ENCODE data around the gene ARL6IP5. TPM values are rescaled to one million over a fixed set of nuclear protein-coding genes. Genes with fewer than 3 reads are reported as not detected.
A peak's percentile ranks its signal among the peaks of the same experiment; 100 is the strongest.

The ARL6IP5 gene
- polyA plus RNA-seq, 3 donors, result 69.3 to 458 (median 430) TPM

DNA sequence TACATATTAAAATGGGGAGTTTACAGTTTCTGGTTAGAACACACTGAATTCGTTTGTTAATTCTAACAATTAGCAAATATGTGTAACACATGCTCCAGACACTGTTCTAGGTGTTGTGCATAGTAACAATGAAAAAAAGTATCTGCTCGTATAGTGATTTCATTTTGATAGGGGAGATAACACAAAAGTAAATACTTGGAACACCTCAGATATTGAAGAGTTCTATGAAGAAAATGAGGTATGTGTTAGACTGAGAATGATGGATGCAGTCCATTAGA, 25.9 kb upstream of the ARL6IP5 start:
- H3K36me3 Mint-ChIP-seq, result peaks cover 64 to 91% of the 10 kb centered on the region in 2 donors
- TF ChIP-seq, protein P1, sequence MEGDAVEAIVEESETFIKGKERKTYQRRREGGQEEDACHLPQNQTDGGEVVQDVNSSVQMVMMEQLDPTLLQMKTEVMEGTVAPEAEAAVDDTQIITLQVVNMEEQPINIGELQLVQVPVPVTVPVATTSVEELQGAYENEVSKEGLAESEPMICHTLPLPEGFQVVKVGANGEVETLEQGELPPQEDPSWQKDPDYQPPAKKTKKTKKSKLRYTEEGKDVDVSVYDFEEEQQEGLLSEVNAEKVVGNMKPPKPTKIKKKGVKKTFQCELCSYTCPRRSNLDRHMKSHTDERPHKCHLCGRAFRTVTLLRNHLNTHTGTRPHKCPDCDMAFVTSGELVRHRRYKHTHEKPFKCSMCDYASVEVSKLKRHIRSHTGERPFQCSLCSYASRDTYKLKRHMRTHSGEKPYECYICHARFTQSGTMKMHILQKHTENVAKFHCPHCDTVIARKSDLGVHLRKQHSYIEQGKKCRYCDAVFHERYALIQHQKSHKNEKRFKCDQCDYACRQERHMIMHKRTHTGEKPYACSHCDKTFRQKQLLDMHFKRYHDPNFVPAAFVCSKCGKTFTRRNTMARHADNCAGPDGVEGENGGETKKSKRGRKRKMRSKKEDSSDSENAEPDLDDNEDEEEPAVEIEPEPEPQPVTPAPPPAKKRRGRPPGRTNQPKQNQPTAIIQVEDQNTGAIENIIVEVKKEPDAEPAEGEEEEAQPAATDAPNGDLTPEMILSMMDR (IDR thresholded peaks at IDR 0.05), result no peak
- Histone ChIP-seq H4K20me1 (ENCODE audit: insufficient read depth, low read length) (peaks cover 19% of the 10 kb centered on the region), H3K9ac (ENCODE audit: insufficient read depth, low read length, poor library complexity, severe bottlenecking) (no peak overlapping the region), H2AFZ (ENCODE audit: insufficient read depth, low read depth, low read length, poor library complexity, severe bottlenecking) (no peak overlapping the region), H3K27ac (ENCODE audit: low read depth in 1 of 2, low read length in 2 of 2) (peak overlapping the region in 1 of 2 donors; percentile 64), H3K27me3 (ENCODE audit: control insufficient read depth in 2 of 2, insufficient read depth in 2 of 2, low read length in 2 of 2) (no peaks in the 10 kb centered on the region), H3K4me1 (ENCODE audit: control insufficient read depth in 1 of 2, insufficient read depth in 2 of 2, low read length in 2 of 2) (peaks cover 8 to 13% of the 10 kb centered on the region in 2 donors), H3K4me3 (replicated peaks in 1 of 3; ENCODE audit: low read depth in 2 of 3, low read length in 3 of 3) (no peak overlapping the region), H3K9me3 (replicated peaks in 1 of 2; ENCODE audit: control insufficient read depth in 1 of 2, insufficient read depth in 1 of 2, low read length in 2 of 2) (no peaks in the 10 kb centered on the region), H3K36me3 (replicated peaks in 1 of 2; ENCODE audit: control insufficient read depth in 1 of 2, insufficient read depth in 2 of 2, low read length in 2 of 2) (peaks cover 84 to 99% of the 10 kb centered on the region in 2 donors), H3K4me2 (replicated peaks; ENCODE audit: extremely low read depth, low read length, poor library complexity, severe bottlenecking) (no peak overlapping the region), H3K79me2 (ENCODE audit: insufficient read depth, low read length) (peaks cover 10% of the 10 kb centered on the region)
- no peak overlapping the region for H3K4me3 Mint-ChIP-seq
- H3K27me3 Mint-ChIP-seq (ENCODE audit: low read depth in 3 of 3), result peaks cover 0 to 1% (median 0%) of the 10 kb centered on the region in 3 donors
- peaks cover 13% of the 10 kb centered on the region for H3K4me1 Mint-ChIP-seq
- peak overlapping the region in 5 of 7 donors; percentile 52 to 87 (median 70) for H3K27ac Mint-ChIP-seq
- no peaks in the 10 kb centered on the region for H3K9me3 Mint-ChIP-seq
- DNase-seq, result no peak
- 100% methylated on average over 1 of the region's 2 CpGs for WGBS (ENCODE audit: insufficient coverage)
- intact Hi-C loops (cut with micrococcal nuclease), result no loop called here

DNA sequence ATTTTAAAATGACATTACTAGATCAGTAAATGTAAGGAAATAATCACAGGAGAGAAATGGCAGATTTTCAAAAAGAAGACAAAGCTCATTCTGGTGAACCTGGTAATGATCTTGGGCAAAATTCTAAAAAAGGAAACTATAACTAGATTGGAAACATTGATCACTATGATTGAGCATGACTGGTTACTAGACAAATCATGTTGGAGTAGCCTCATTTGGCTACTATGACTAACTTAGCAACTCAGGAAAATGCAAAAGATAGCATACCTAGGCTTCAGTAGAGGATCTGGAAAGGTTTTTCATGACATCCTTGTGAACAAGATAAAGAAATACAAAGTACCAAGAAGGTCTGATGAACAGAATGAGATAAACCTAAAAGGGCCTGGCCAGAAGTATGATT, 25.0 kb upstream of the ARL6IP5 start:
- no peak overlapping the region for H2AFZ ChIP-seq (ENCODE audit: insufficient read depth, low read depth, low read length, poor library complexity, severe bottlenecking)
- H3K4me2 ChIP-seq (replicated peaks; ENCODE audit: extremely low read depth, low read length, poor library complexity, severe bottlenecking), result no peak overlapping the region
- peaks cover 82 to 100% of the 10 kb centered on the region in 2 donors for H3K36me3 ChIP-seq (replicated peaks in 1 of 2; ENCODE audit: control insufficient read depth in 1 of 2, insufficient read depth in 2 of 2, low read length in 2 of 2)
- DNase-seq, result no peak
- H3K27ac ChIP-seq (ENCODE audit: low read depth in 1 of 2, low read length in 2 of 2), result peak overlapping the region in 1 of 2 donors; percentile 64
- TF ChIP-seq, protein P1 (IDR thresholded peaks at IDR 0.05), result no peak
- Mint-ChIP-seq H3K27ac (peak overlapping the region in 3 of 7 donors; percentile 2 to 79 (median 10)), H3K9me3 (no peaks in the 10 kb centered on the region), H3K36me3 (peaks cover 67 to 93% of the 10 kb centered on the region in 2 donors), H3K4me3 (no peak overlapping the region), H3K4me1 (peaks cover 13% of the 10 kb centered on the region), H3K27me3 (ENCODE audit: low read depth in 3 of 3) (peaks cover 0 to 1% (median 0%) of the 10 kb centered on the region in 3 donors)
- H4K20me1 ChIP-seq (ENCODE audit: insufficient read depth, low read length), result peaks cover 26% of the 10 kb centered on the region
- intact Hi-C loops (cut with micrococcal nuclease), result no loop called here
- peaks cover 10% of the 10 kb centered on the region for H3K79me2 ChIP-seq (ENCODE audit: insufficient read depth, low read length)
- no peaks in the 10 kb centered on the region for H3K27me3 ChIP-seq (ENCODE audit: control insufficient read depth in 2 of 2, insufficient read depth in 2 of 2, low read length in 2 of 2)
- no peak overlapping the region for H3K4me3 ChIP-seq (replicated peaks in 1 of 3; ENCODE audit: low read depth in 2 of 3, low read length in 3 of 3)
- H3K4me1 ChIP-seq (ENCODE audit: control insufficient read depth in 1 of 2, insufficient read depth in 2 of 2, low read length in 2 of 2), result peaks cover 8 to 13% of the 10 kb centered on the region in 2 donors
- H3K9ac ChIP-seq (ENCODE audit: insufficient read depth, low read length, poor library complexity, severe bottlenecking), result no peak overlapping the region
- no peaks in the 10 kb centered on the region for H3K9me3 ChIP-seq (replicated peaks in 1 of 2; ENCODE audit: control insufficient read depth in 1 of 2, insufficient read depth in 1 of 2, low read length in 2 of 2)
